ENCODE measurements around the gene TEX48. TPM values are rescaled to one million over a fixed set of nuclear protein-coding genes. Genes with fewer than 3 reads are reported as not detected.

Gene TEX48
- polyA plus RNA-seq, 1 donor from 2014 or later: not detected

DNA sequence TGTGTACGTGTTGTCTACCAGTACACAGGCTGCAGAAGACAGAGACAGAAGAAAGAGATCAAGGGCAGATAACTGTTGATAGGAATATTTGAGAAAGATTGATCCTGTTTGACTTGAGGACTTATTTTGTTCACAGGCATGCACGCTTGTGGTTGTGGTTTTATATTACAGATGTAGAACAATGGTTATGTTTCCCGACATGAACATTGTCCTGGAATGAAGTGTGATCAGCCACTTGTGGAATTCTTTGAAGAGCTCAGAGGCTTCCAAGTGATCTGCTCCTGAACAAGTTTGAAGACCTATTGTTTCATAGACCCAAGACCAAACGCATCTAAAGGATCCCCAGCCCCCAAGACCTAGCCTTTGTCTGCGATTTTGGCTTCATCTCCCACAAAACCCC is 38.1 kb downstream of the TEX48 start:
- TF ChIP-seq RAD21 (conservative IDR thresholded peaks at IDR 0.05) (no peak), SMC3 (conservative IDR thresholded peaks at IDR 0.05; ENCODE audit: poor library complexity) (no peak), MXI1 (conservative IDR thresholded peaks at IDR 0.05; ENCODE audit: poor library complexity, severe bottlenecking) (no peak), EZH2 (IDR thresholded peaks at IDR 0.05; ENCODE audit: borderline replicate concordance, insufficient read depth, low read length, poor library complexity, severe bottlenecking) (no peak), REST (IDR thresholded peaks at IDR 0.05; ENCODE audit: borderline replicate concordance) (no peak), EP300 (conservative IDR thresholded peaks at IDR 0.05; ENCODE audit: poor library complexity, severe bottlenecking) (no peak), TAF1 (IDR thresholded peaks at IDR 0.05; ENCODE audit: low read depth) (no peak), POLR2AphosphoS5 (IDR thresholded peaks at IDR 0.05) (no peak)
- TF ChIP-seq, protein P1, sequence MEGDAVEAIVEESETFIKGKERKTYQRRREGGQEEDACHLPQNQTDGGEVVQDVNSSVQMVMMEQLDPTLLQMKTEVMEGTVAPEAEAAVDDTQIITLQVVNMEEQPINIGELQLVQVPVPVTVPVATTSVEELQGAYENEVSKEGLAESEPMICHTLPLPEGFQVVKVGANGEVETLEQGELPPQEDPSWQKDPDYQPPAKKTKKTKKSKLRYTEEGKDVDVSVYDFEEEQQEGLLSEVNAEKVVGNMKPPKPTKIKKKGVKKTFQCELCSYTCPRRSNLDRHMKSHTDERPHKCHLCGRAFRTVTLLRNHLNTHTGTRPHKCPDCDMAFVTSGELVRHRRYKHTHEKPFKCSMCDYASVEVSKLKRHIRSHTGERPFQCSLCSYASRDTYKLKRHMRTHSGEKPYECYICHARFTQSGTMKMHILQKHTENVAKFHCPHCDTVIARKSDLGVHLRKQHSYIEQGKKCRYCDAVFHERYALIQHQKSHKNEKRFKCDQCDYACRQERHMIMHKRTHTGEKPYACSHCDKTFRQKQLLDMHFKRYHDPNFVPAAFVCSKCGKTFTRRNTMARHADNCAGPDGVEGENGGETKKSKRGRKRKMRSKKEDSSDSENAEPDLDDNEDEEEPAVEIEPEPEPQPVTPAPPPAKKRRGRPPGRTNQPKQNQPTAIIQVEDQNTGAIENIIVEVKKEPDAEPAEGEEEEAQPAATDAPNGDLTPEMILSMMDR (IDR thresholded peaks at IDR 0.05; ENCODE audit: poor library complexity, severe bottlenecking): no peak
- no peak overlapping the region for H3K9ac ChIP-seq (ENCODE audit: low read length)
- H3K9me2 ChIP-seq (ENCODE audit: insufficient read depth, low read length): no peaks in the 10 kb centered on the region
- H3K27me3 ChIP-seq (ENCODE audit: insufficient read depth, low read depth, low read length): no peaks in the 10 kb centered on the region
- H3F3A ChIP-seq (ENCODE audit: insufficient read depth, low read length, poor library complexity, severe bottlenecking): no peaks in the 10 kb centered on the region
- H2AFZ ChIP-seq (ENCODE audit: low read depth, low read length): no peak overlapping the region
- H3K36me3 ChIP-seq (ENCODE audit: insufficient read depth, low read length): no peaks in the 10 kb centered on the region
- H3K4me2 ChIP-seq (ENCODE audit: low read length): no peak overlapping the region
- no peaks in the 10 kb centered on the region for H4K20me1 ChIP-seq (ENCODE audit: insufficient read depth)
- H3K79me2 ChIP-seq (replicated peaks; ENCODE audit: insufficient read depth, low read length): no peaks in the 10 kb centered on the region
- H3K27ac ChIP-seq (ENCODE audit: low read length): no peak overlapping the region
- H3K9me3 ChIP-seq (ENCODE audit: low read length): no peaks in the 10 kb centered on the region
- H3K4me3 ChIP-seq (ENCODE audit: low read length): no peak overlapping the region

- Histone ChIP-seq H3K9ac (ENCODE audit: low read length) (no peak overlapping the region), H3K79me2 (replicated peaks; ENCODE audit: insufficient read depth, low read length) (no peaks in the 10 kb centered on the region), H3K9me2 (ENCODE audit: insufficient read depth, low read length) (no peaks in the 10 kb centered on the region), H3K36me3 (ENCODE audit: insufficient read depth, low read length) (no peaks in the 10 kb centered on the region), H2AFZ (ENCODE audit: low read depth, low read length) (no peak overlapping the region), H3K4me3 (ENCODE audit: low read length) (no peak overlapping the region), H4K20me1 (ENCODE audit: insufficient read depth) (no peaks in the 10 kb centered on the region), H3F3A (ENCODE audit: insufficient read depth, low read length, poor library complexity, severe bottlenecking) (no peaks in the 10 kb centered on the region), H3K4me2 (ENCODE audit: low read length) (no peak overlapping the region), H3K27ac (ENCODE audit: low read length) (no peak overlapping the region), H3K27me3 (ENCODE audit: insufficient read depth, low read depth, low read length) (no peaks in the 10 kb centered on the region), H3K9me3 (ENCODE audit: low read length) (no peaks in the 10 kb centered on the region)
- no peak for TF ChIP-seq EZH2 (IDR thresholded peaks at IDR 0.05; ENCODE audit: borderline replicate concordance, insufficient read depth, low read length, poor library complexity, severe bottlenecking)
- no peak for TF ChIP-seq REST (IDR thresholded peaks at IDR 0.05; ENCODE audit: borderline replicate concordance)
- TF ChIP-seq MXI1 (conservative IDR thresholded peaks at IDR 0.05; ENCODE audit: poor library complexity, severe bottlenecking): no peak
- TF ChIP-seq EP300 (conservative IDR thresholded peaks at IDR 0.05; ENCODE audit: poor library complexity, severe bottlenecking): no peak
Observed at GRCh38 chr9:114643001-114643400, 39.0 kb downstream of the TEX48 start.
